Measurements from ENCODE around the gene CACNA1B. TPM values are rescaled to one million over a fixed set of nuclear protein-coding genes. Genes with fewer than 3 reads are reported as not detected.
"Not testable (repeated sequence)": the region's sequence is repeated elsewhere in the genome, so short reads cannot be mapped to it uniquely, and the experiment has no call there.

Gene CACNA1B
- polyA plus RNA-seq, 4 donors: under 0.01 to 0.91 (median 0.18) TPM; not detected in 1

GRCh38 chr9:138082918-138083636 lies 205.5 kb downstream of the CACNA1B start:
- Histone ChIP-seq H3K4me3 (ENCODE audit: low read depth in 1 of 3, low read length in 3 of 3) (no peak overlapping the region), H3K36me3 (ENCODE audit: control insufficient read depth in 3 of 3, insufficient read depth in 2 of 3, low read depth in 1 of 3, low read length in 3 of 3) (no peaks in the 10 kb centered on the region), H3K27me3 (ENCODE audit: control insufficient read depth in 3 of 3, insufficient read depth in 3 of 3, low read length in 3 of 3) (no peaks in the 10 kb centered on the region), H3K27ac (ENCODE audit: low read depth in 1 of 3, low read length in 2 of 3) (no peak overlapping the region), H3K9me3 (ENCODE audit: control insufficient read depth in 2 of 2, insufficient read depth in 1 of 2, low read depth in 1 of 2, low read length in 1 of 2) (peaks cover 1 to 11% of the 10 kb centered on the region in 2 donors), H3K4me1 (ENCODE audit: control insufficient read depth in 3 of 3, insufficient read depth in 2 of 3, low read depth in 1 of 3, low read length in 2 of 3) (no peaks in the 10 kb centered on the region)
- WGBS, 3 donors: 62 to 77% (median 69%) methylated on average over 9 of the region's 9 CpGs
- no peak for FAIRE-seq
- no peak for DNase-seq

- H3K27me3 ChIP-seq (ENCODE audit: control insufficient read depth in 3 of 3, insufficient read depth in 3 of 3, low read length in 3 of 3): no peaks in the 10 kb centered on the region
- H3K4me1 ChIP-seq (ENCODE audit: control insufficient read depth in 3 of 3, insufficient read depth in 2 of 3, low read depth in 1 of 3, low read length in 2 of 3): no peaks in the 10 kb centered on the region
- H3K36me3 ChIP-seq (ENCODE audit: control insufficient read depth in 3 of 3, insufficient read depth in 2 of 3, low read depth in 1 of 3, low read length in 3 of 3): no peaks in the 10 kb centered on the region
- WGBS, 3 donors: 29 to 57% (median 43%) methylated on average over 3 of the region's 3 CpGs
- H3K27ac ChIP-seq (ENCODE audit: low read depth in 1 of 3, low read length in 2 of 3): no peak overlapping the region
- H3K9me3 ChIP-seq (ENCODE audit: control insufficient read depth in 2 of 2, insufficient read depth in 1 of 2, low read depth in 1 of 2, low read length in 1 of 2): peaks cover 1 to 11% of the 10 kb centered on the region in 2 donors
- H3K4me3 ChIP-seq (ENCODE audit: low read depth in 1 of 3, low read length in 3 of 3): no peak overlapping the region
- FAIRE-seq (no peak), DNase-seq (no peak)
These were observed 206.3 kb downstream of the CACNA1B start for GRCh38 chr9:138083873-138084272.

DNA sequence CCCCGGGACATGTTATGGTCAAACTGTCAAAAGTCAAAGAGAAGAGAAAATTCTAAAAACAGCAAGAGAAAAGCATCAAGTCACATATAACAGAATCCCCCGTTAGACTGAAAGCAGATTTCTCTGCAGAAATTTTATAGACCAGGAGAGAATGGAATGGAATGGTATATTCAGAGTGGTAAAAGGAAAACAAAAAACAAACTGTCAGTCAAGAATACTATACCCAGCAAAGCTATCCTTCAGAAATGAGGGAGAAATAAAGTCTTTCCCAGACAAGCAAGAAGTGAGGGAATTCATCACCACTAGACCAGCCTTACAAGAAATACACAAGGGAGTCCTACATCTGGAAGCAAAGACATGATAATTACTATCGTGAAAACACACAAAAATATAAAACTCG lies 208.0 kb downstream of the CACNA1B start:
- no peaks in the 10 kb centered on the region for H3K36me3 ChIP-seq (ENCODE audit: control insufficient read depth in 3 of 3, insufficient read depth in 2 of 3, low read depth in 1 of 3, low read length in 3 of 3)
- no peak overlapping the region for H3K27ac ChIP-seq (ENCODE audit: low read depth in 1 of 3, low read length in 2 of 3)
- no peaks in the 10 kb centered on the region for H3K27me3 ChIP-seq (ENCODE audit: control insufficient read depth in 3 of 3, insufficient read depth in 3 of 3, low read length in 3 of 3)
- H3K9me3 ChIP-seq (ENCODE audit: control insufficient read depth in 2 of 2, insufficient read depth in 1 of 2, low read depth in 1 of 2, low read length in 1 of 2): peaks cover 1 to 11% of the 10 kb centered on the region in 2 donors
- FAIRE-seq: no peak
- H3K4me1 ChIP-seq (ENCODE audit: control insufficient read depth in 3 of 3, insufficient read depth in 2 of 3, low read depth in 1 of 3, low read length in 2 of 3): no peaks in the 10 kb centered on the region
- WGBS, 3 donors: 90 to 94% (median 90%) methylated on average over 4 of the region's 4 CpGs
- no peak for DNase-seq
- no peak overlapping the region for H3K4me3 ChIP-seq (ENCODE audit: low read depth in 1 of 3, low read length in 3 of 3)

GRCh38 chr9:138092057-138092456 lies 214.5 kb downstream of the CACNA1B start:
- 74 to 83% (median 79%) methylated on average over 4 of the region's 4 CpGs for WGBS, 3 donors
- not testable (repeated sequence) for H3K9me3 ChIP-seq (ENCODE audit: control insufficient read depth in 2 of 2, insufficient read depth in 1 of 2, low read depth in 1 of 2, low read length in 1 of 2); DNase-seq; H3K4me3 ChIP-seq (ENCODE audit: low read depth in 1 of 3, low read length in 3 of 3); H3K27ac ChIP-seq (ENCODE audit: low read depth in 1 of 3, low read length in 2 of 3); H3K4me1 ChIP-seq (ENCODE audit: control insufficient read depth in 3 of 3, insufficient read depth in 2 of 3, low read depth in 1 of 3, low read length in 2 of 3); FAIRE-seq; H3K27me3 ChIP-seq (ENCODE audit: control insufficient read depth in 3 of 3, insufficient read depth in 3 of 3, low read length in 3 of 3); H3K36me3 ChIP-seq (ENCODE audit: control insufficient read depth in 3 of 3, insufficient read depth in 2 of 3, low read depth in 1 of 3, low read length in 3 of 3)

GRCh38 chr9:138094028-138094427 lies 216.4 kb downstream of the CACNA1B start:
- H3K4me3 ChIP-seq (ENCODE audit: low read depth in 1 of 3, low read length in 3 of 3): no peak overlapping the region
- no peak for FAIRE-seq
- H3K4me1 ChIP-seq (ENCODE audit: control insufficient read depth in 3 of 3, insufficient read depth in 2 of 3, low read depth in 1 of 3, low read length in 2 of 3): no peaks in the 10 kb centered on the region
- H3K9me3 ChIP-seq (ENCODE audit: control insufficient read depth in 2 of 2, insufficient read depth in 1 of 2, low read depth in 1 of 2, low read length in 1 of 2): no peaks in the 10 kb centered on the region
- H3K36me3 ChIP-seq (ENCODE audit: control insufficient read depth in 3 of 3, insufficient read depth in 2 of 3, low read depth in 1 of 3, low read length in 3 of 3): no peaks in the 10 kb centered on the region
- H3K27ac ChIP-seq (ENCODE audit: low read depth in 1 of 3, low read length in 2 of 3): no peak overlapping the region
- no peaks in the 10 kb centered on the region for H3K27me3 ChIP-seq (ENCODE audit: control insufficient read depth in 3 of 3, insufficient read depth in 3 of 3, low read length in 3 of 3)
- no peak for DNase-seq
- WGBS, 3 donors: 83 to 90% (median 87%) methylated on average over 5 of the region's 5 CpGs

- Histone ChIP-seq H3K4me3 (ENCODE audit: low read depth in 1 of 3, low read length in 3 of 3) (no peak overlapping the region), H3K4me1 (ENCODE audit: control insufficient read depth in 3 of 3, insufficient read depth in 2 of 3, low read depth in 1 of 3, low read length in 2 of 3) (no peaks in the 10 kb centered on the region), H3K36me3 (ENCODE audit: control insufficient read depth in 3 of 3, insufficient read depth in 2 of 3, low read depth in 1 of 3, low read length in 3 of 3) (no peaks in the 10 kb centered on the region), H3K27ac (ENCODE audit: low read depth in 1 of 3, low read length in 2 of 3) (no peak overlapping the region), H3K9me3 (ENCODE audit: control insufficient read depth in 2 of 2, insufficient read depth in 1 of 2, low read depth in 1 of 2, low read length in 1 of 2) (no peaks in the 10 kb centered on the region), H3K27me3 (ENCODE audit: control insufficient read depth in 3 of 3, insufficient read depth in 3 of 3, low read length in 3 of 3) (no peaks in the 10 kb centered on the region)
- FAIRE-seq: no peak
- DNase-seq: no peak
- WGBS, 3 donors: 77 to 80% (median 78%) methylated on average over 14 of the region's 14 CpGs
These were observed 218.4 kb downstream of the CACNA1B start for GRCh38 chr9:138095813-138096518.

GRCh38 chr9:138096519-138096845 lies 218.9 kb downstream of the CACNA1B start:
- Histone ChIP-seq H3K27ac (ENCODE audit: low read depth in 1 of 3, low read length in 2 of 3) (no peak overlapping the region), H3K9me3 (ENCODE audit: control insufficient read depth in 2 of 2, insufficient read depth in 1 of 2, low read depth in 1 of 2, low read length in 1 of 2) (no peaks in the 10 kb centered on the region), H3K36me3 (ENCODE audit: control insufficient read depth in 3 of 3, insufficient read depth in 2 of 3, low read depth in 1 of 3, low read length in 3 of 3) (no peaks in the 10 kb centered on the region), H3K27me3 (ENCODE audit: control insufficient read depth in 3 of 3, insufficient read depth in 3 of 3, low read length in 3 of 3) (no peaks in the 10 kb centered on the region), H3K4me3 (ENCODE audit: low read depth in 1 of 3, low read length in 3 of 3) (no peak overlapping the region), H3K4me1 (ENCODE audit: control insufficient read depth in 3 of 3, insufficient read depth in 2 of 3, low read depth in 1 of 3, low read length in 2 of 3) (no peaks in the 10 kb centered on the region)
- DNase-seq (no peak), FAIRE-seq (no peak)
- 92 to 93% (median 93%) methylated on average over 13 of the region's 13 CpGs for WGBS, 3 donors

DNA sequence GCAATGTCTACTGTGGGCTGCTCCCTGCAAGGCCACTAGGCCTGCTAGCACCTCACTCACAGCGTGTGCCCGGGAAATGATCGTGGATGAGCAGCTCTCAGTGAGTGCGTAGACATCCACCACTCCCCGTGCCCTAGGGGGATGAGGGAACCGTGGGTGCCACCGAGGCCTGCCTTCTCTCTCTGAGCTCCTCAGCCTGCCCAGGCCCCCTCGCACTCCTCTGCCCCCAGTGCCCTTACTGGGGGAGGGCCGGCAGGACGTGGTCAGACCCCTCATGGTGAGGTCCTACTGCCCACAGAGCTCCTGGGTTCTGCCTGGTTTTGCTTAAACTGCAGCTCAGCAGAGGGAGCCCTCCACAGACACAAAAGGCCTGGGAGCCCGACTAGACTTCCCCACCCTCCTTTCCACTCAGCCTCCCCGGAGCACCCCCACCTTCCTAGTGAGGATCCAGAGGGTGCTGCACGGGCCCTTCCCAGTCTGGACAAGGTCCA lies 220.0 kb downstream of the CACNA1B start:
- 68 to 77% (median 70%) methylated on average over 12 to 13 of the region's 13 CpGs for WGBS, 3 donors
- no peaks in the 10 kb centered on the region for H3K9me3 ChIP-seq (ENCODE audit: control insufficient read depth in 2 of 2, insufficient read depth in 1 of 2, low read depth in 1 of 2, low read length in 1 of 2)
- no peak overlapping the region for H3K4me3 ChIP-seq (ENCODE audit: low read depth in 1 of 3, low read length in 3 of 3)
- no peaks in the 10 kb centered on the region for H3K27me3 ChIP-seq (ENCODE audit: control insufficient read depth in 3 of 3, insufficient read depth in 3 of 3, low read length in 3 of 3)
- H3K4me1 ChIP-seq (ENCODE audit: control insufficient read depth in 3 of 3, insufficient read depth in 2 of 3, low read depth in 1 of 3, low read length in 2 of 3): no peaks in the 10 kb centered on the region
- DNase-seq: no peak
- no peak overlapping the region for H3K27ac ChIP-seq (ENCODE audit: low read depth in 1 of 3, low read length in 2 of 3)
- H3K36me3 ChIP-seq (ENCODE audit: control insufficient read depth in 3 of 3, insufficient read depth in 2 of 3, low read depth in 1 of 3, low read length in 3 of 3): no peaks in the 10 kb centered on the region
- FAIRE-seq: no peak
